NOMO-1 treated with DMSO at 0.1 percent for 48 hours (cell line): ENCODE data around the gene CREB3L2.
A peak's percentile ranks its signal among the peaks of the same experiment; 100 is the strongest.
"Not testable (repeated sequence)": the region's sequence is repeated elsewhere in the genome, so short reads cannot be mapped to it uniquely, and the experiment has no call there.

Source experiments
- DNase-seq: peaks from one replicate; lab custom pipeline; 2025; ENCODE audit not compliant: unreplicated experiment; lab: John Stamatoyannopoulos, UW

The CREB3L2 gene

DNA sequence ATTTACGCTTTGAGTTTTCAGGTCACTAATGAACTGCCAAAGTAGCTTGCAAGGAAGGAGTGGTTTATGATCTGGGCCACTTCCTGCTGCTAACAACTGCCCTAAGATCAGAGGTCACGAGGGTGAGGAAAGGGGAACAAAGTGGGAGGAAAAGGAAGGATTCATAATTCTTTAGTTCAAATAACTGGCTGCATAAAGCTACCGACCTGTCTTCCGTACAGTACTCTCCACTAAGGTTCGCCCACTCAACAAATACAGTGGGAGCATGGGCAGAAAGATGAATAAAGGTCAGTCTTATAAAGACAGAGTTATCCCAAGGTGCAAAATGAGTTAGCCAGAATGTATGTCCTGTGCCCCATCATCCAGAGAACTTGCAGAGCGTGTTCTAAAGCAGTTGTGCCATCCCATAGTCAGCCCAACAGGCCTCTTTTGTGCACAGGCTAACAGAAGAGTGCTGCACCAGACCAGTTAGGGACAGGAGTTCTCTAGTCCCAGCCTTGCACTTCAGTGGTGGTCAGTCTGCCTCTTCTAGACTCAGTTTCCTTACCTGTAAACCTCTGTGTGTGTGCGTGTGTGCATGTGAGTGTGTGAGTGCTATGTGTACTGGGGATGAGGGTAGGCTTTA is 65.9 kb downstream of the CREB3L2 start:
- DNase-seq = peak; percentile 72

DNA sequence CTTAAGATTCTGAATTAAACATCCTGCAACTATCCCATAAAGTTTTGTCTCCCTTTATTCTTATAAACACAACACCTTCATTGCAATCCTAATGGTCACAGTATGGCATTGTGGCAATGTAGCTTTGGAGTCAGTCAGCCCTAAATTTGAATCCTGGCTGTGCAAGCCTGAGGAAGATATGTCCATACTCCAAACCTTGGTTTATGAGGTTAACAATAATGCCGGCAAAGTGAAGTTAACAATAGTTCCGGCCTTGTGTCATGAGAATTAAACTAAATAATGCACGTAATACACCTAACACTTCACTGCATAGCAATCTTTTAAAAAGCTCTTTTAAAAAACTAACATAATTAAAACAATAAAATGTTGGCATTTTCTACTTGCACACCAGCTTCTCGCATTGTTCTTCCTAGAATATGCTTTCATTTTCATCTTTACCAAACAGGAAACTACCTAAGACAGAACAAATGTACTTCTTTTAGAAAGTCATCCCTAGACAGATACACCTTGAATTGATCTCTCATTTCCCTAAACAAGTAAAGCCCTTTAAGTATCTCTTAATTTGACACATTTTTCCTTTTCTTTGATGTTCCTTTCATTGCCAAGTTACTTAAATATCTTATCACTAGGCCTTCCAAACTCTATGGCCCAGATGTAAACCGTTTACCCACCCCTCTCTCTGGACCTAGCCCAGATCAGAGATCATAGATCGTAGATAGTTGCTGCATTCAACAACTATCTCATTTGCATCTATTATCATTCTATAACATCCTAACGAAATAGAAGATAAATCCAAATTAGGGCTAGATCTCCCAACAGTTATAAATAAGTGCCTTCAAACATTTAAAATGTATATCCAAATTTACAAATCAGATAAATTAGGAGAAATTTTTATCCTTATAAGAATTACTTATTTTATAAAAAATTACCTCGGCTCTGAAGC is 66.7 kb downstream of the CREB3L2 start:
- no peak for DNase-seq

DNA sequence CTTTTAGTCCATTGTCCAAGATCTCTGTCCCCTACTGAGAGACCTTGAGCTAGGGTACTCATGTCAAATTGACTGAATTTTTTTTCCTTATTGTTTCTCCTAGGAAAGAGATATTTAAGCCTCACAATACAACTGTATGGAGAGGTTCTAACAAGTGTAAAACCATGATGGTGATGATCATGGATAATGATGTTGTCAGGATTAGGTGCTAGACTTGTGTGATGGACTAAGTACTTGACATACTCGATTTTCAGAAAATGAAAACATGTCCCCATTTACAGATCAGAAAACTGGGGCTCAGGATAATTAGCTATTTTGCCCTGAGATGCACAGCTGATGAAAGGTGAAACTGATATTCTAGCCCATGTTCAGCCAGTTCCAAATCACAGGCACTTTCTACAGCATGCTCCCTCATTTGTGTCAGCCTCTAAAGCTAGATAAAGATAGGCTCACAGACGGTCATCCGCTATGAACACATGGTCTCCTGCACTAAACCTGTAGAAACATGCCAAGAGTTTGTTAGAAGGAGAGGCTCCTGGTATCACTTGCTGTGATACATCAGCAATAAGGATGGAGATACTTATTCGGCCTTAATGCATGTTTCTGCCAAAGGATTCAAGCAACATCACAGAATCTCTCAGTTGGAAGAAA is 67.6 kb downstream of the CREB3L2 start:
- no peak for DNase-seq

DNA sequence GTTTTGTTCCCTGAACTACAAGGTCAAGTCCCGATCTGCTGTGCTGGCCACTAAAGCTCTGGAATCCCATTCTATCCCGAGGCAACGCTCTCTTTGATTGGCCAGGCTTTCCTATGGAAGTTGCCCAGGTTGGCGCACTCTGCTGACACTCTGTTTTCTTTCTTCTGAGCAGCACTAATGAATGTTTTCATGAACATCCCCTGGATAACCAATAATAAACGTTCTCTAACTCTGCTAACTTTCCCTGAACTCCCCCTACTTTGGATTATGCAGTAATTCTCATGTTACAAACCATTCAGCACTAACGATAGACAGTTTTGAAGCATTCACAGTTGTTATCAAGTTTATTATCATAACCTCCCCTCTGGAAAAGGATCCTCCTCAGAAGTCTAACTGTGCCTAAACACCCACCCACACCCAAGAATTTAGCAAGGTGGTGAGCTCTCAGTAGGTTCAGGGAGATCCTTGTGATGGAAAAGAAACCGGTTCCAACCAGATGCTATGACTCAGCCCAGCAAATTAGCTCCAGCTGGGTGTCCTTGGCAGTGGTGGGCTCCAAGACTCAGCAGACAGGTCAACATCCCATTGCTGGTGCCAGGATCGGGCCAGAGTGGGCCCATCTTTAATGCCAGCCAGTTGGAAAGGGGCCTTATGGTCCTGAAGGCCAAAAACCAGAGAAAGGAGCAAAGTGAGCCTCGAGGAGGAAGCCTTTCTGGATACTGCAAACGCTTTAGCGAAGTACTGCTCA is 68.4 kb downstream of the CREB3L2 start:
- no peak for DNase-seq

DNA sequence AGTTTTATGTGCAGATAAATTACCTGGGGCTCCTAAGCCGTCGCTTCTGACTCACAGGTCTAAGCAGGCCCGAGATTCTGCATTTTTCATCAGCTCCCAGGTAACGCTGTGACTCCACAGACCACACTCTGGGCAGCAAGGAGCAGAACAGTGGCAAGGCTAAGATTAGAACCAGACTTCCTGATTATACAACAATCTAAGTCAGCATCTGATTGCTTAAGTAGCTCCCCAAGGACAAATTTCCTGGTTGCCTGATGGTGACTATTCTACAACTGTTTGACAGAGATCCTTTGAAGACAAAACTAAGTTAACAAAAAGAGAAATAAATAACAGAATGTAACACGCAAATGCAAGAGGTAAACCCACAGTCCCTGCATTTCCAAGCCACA is 69.0 kb downstream of the CREB3L2 start:
- DNase-seq = no peak

DNA sequence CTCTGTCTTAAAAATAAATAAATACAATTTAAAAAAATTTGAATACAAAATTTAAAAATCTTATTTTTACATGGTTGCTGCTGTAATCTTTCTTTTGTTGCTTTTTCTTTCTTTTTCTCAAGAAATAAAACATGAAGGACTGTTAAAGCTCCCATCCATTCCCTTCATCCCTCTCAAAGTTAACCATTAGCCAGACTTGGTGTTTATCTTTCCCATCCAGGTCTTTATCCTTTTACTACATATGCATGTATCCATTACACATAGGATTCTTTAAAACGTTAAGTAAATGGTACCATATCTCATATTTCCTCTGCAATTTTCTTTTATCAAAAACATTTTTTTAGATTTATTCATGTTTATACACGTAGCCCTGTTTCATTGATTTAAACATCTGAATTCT is 70.1 kb downstream of the CREB3L2 start:
- no peak for DNase-seq

DNA sequence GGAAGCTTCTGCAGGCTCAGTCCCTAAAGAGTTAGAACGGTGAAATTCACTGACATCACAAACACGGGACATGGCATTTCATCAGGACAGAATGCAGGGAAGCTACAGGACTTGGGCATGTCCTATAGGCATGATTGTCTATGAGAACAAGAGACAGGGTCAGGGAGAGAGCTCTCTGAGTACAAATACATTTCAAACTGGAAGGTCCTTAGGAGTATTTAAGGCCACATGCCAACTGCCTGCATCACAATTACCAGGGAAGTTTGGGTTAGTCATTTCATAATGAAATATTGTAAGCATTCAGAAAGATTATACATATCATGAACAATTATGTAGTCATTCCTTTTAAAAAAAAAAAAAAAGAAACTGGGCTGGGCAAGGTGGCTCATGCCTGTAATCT is 71.3 kb downstream of the CREB3L2 start:
- DNase-seq = no peak

DNA sequence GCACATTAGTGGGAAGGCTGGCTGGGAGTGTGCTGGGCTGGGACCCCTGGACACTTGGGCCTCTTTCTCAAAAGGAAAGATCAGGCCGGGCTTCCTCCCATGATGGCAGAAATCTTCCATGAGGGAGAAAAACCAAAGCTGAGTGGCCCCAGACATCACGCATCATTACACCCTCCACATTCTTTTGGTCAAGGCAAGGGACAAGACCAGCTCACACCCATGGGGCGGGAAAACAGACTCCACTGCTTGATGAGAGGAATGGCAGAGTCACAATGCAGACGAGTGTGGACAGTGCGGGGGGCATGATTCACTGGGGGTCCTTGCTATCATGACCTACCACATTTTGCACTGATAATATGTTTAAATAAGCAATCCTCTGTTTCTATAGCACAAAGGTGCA is 73.3 kb downstream of the CREB3L2 start:
- DNase-seq = no peak

DNA sequence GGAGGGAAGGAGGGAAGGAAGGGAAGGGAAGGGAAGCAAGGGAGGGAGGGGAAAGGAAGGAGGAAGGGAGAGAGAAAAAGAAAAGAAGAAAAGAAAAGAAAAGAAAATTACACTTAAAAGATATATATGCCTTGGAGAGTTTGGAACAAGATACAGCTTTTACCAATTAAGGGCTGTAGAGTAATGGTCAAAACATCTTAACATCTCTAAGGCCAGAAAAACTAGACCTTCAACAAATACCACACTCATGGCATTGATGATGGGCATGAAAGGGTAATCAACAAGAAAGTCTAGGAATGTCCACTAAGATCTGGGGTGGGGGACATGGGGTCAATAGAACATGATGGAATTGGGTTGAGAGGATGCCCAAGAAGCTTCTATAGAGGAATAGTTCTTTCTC is 74.5 kb downstream of the CREB3L2 start:
- no peak for DNase-seq

DNA sequence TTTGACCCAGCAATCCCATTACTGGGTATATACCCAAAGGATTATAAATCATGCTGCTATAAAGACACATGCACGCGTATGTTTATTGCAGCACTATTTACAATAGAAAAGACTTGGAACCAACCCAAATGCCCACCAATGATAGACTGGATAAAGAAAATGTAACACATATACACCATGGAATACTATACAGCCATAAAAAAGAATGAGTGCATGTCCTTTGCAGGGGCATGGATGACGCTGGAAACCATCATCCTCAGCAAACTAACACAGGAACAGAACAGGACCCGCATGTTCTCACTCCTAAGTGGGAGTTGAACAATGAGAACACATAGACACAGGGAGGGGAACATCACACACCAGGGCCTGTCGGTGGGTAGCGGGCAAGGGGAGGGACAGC is 75.7 kb downstream of the CREB3L2 start:
- DNase-seq = not testable (repeated sequence)

DNA sequence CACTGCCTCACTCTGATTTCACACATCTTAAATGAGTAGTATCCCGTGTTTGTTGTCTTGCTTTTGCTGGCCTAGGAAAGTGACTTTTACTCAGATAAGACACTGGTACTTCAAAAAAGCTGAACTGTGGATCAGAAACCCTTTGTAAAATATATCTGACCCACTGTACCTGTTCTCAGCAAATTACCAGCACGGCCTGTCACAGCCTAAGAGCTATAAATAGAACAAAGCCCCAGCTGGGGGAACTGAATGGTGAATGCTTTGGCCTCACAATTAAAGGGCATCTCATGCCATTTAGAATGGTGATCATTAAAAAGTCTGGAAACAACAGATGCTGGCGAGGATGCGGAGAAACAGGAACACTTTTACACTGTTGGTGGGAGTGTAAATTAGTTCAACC is 76.1 kb downstream of the CREB3L2 start:
- DNase-seq = no peak

DNA sequence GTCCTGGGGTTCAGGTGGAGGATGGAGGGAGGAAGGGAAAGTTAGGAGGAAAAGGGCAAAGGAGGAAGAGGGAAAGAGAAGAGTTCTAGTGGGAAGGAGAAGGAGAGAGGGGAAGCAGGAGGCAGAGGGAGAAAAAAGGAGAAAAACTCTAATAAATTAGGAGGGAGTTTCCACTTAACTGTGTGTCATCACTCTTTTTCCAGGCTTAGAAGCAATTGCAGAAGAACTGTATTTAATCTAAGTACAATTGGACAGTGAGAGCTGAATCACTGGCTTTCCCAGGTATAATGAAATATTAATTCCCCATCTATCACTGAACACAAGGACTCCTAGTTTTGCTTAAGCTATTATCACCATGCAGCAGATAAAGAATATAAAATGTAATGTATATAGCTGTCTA is 76.8 kb downstream of the CREB3L2 start:
- no peak for DNase-seq

DNA sequence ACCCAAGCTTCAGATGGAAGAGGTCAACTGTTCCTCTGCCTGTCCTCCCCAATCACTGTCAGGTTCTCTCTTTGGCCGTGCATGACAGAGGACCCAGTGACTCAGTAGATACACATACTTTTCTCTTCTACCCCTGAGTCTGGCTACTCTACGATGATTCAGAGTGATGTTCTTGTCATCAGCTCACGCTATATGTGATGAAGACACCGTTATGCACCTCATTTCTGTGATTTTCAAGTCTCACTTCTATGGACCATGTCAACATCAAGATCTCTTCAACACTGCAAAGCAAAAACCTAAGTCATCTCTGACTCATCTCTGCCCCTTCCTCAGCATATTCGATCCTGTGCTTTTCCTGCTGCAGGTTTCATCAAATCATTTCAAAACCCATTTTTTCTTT is 78.5 kb downstream of the CREB3L2 start:
- no peak for DNase-seq

DNA sequence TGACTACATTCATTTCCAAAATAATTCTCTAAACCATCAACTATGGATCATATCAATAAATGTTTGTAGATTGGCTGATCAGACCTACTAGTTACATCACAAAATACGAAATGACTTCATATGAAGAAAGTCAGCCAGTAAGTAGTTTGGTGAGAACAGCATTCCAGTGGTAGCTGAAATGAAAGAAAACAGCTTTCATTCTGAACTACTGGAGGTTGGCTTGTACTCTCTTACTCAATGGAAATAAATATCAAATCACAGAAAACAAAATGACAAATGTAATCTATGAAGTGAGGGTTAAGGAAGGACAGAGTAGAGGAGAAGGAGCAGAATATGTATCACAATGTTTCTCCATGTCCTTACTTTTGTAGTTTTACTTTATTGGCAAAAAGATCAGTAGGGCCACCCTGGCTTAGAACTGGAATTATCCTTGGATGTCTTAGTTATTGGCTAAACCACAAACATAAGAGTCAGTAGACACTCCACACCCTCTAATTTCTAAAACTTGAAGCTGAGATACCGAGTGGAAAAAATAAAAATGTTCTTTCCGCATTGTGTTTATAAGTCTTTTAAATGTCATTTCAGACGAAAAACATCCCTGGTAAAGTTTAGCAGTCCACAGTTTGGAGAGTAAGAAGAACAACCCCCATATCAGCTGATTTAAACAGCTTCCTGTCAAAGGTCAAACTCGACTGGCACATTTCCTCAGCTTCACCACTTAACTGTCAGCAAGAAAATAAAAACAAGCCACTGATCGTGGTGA is 81.1 kb downstream of the CREB3L2 start:
- DNase-seq = no peak

DNA sequence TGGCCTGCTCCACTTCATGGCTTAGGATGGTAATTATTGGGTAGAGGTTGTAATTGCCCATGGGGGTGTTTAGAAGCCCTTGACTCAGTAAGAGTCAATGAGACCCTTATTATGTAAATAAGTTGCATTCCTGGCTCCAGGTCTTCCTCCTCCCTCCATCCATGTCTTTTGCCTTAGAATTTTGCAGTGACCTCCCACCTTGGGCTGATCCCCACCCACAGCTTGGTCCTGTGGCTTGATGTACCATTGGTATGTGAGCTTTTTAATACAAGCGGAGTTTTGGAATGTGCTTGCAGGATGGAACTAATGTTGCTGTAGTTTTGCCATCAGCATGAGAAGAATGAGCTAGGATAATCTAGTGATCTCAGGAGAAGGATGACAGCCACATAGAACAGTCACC is 81.9 kb downstream of the CREB3L2 start:
- DNase-seq = no peak

DNA sequence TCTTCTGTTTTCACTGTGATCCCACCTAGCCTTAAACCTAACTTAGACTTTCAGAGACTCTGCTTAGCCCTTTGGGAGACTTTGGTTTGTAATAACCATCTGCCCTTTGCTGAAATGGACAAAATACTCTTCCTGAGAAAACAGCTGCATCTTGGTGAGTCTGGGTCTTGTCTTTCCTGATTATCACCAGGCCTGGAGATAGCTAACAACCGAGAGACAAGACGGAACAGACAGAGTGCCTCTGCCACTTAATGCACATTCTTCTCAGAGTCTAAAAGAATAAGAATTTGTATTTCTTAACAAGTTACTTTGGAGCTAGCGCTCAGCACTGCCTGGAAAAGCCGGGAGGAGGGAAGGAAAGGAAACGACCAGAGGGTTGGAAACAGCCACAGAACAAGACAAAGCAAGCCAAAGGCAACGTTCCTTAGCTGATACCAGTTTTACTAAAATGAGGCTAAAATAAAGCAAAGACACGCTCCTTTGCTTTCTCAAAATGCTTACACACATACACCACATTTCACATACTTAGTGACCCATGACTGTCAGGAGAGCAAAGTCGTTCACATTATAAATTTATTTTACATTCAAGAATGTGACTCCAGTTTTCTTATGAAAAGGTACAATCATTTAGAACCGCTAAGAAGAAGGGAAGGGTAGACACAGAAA is 84.8 kb downstream of the CREB3L2 start:
- DNase-seq = no peak

DNA sequence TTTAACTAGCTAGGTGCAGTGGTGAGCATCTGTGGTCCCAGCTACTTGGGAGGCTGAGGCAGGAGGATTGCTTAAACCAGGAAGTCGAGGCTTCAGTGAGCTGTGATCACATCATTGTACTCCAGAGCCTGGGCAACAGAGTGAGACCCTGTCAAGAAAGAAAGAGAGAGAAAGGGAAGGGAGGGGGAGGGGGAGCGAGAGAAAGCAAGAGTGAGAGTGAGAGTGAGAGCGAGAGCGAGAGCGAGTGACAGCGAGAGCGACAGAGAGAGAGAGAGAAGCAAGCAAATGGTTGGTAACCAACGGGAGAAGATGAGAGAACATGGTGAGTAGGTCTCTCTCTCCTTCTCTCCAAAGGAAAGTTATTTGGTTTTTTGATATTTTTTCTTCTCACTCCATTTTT is 85.3 kb downstream of the CREB3L2 start:
- no peak for DNase-seq

DNA sequence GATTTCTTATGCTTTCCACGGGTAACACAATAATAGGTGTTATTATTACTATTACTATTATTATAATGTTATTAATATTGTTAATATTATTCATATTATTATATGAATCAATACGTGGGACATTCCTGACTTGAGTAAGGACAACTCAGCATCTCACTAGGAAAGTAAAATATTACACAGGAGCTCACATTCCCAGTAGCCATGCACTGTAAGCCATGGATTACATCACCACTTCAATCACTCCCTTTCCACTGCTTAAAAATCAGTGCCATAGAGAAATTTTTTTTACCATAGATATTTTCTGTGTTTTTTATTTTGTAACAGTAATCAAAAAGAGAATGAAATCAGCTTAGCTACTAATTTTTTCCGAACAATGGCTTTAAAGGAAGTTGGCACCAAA is 86.6 kb downstream of the CREB3L2 start:
- DNase-seq = no peak

DNA sequence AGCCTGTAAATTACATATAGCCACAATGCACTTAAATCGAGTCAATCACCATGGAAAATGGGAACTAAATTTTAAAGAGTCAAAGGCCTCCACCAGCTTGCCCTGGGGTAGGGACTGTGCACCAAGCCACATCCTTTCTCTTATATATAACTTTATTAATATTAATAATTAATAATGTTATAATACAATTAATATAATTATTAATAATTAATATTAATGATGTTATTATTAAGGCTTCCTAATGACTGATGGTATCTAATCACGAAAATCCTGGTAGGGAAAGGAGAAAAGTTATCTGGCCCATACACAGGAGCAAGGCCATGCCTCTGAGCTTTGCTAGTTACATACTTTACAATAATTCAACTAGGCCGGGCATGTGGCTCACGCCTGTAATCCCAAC is 87.9 kb downstream of the CREB3L2 start:
- DNase-seq = no peak

DNA sequence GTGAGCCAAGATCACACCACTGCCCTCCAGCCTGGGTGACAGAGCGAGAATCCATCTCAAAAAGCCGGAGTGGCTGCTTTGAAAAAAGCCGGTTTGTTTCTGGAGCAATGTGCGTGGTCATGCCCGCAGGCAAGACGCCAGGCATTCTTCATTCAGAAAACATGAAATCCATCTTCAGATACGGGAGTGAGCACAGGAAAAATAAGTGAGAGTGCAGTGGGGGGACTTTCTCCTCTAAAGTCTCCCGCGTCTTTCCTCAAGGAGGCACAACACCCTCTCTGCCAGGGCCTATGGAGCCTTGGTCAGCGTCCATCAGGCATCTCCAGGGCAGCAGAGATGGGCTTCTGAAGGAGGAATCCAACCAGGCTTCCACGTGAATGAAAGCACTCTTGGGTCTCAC is 92.8 kb downstream of the CREB3L2 start:
- no peak for DNase-seq
